ENCODE data around the gene AHCYL2. TPM values are rescaled to one million over a fixed set of nuclear protein-coding genes. Genes with fewer than 3 reads are reported as not detected.

Gene AHCYL2
- total RNA-seq, 1 experiment from 2014 or later = 23.2 TPM

- Histone ChIP-seq H3K27ac (ENCODE audit: insufficient read length, low read depth, low read length) (no peak overlapping the region), H3K9ac (ENCODE audit: extremely low read depth, insufficient read length, low read length) (no peak overlapping the region), H3K18ac (ENCODE audit: insufficient read length, low read depth, low read length) (no peak overlapping the region), H3K14ac (ENCODE audit: insufficient read depth, low read length) (no peak overlapping the region), H3K79me2 (ENCODE audit: insufficient read depth, low read length) (no peaks in the 10 kb centered on the region), H3K79me1 (ENCODE audit: insufficient read depth, low read depth, low read length, poor library complexity, severe bottlenecking) (no peaks in the 10 kb centered on the region), H3K23ac (ENCODE audit: insufficient read length, low read depth, low read length) (no peak overlapping the region), H4K5ac (ENCODE audit: insufficient read length, low read depth, low read length) (no peak overlapping the region), H3K23me2 (ENCODE audit: insufficient read length, low read depth, low read length, poor library complexity, severe bottlenecking) (no peaks in the 10 kb centered on the region), H2BK12ac (ENCODE audit: insufficient read length, low read depth, low read length) (no peak overlapping the region), H4K8ac (replicated peaks; ENCODE audit: insufficient read length, low read depth, low read length) (no peak overlapping the region), H3K4me1 (ENCODE audit: insufficient read depth, low read length) (no peaks in the 10 kb centered on the region), H4K91ac (ENCODE audit: insufficient read length, low read depth, low read length) (no peak overlapping the region), H2AK5ac (ENCODE audit: insufficient read length, low read length) (no peak overlapping the region), H3K27me3 (ENCODE audit: insufficient read depth, low read length) (no peaks in the 10 kb centered on the region), H4K20me1 (ENCODE audit: control insufficient read depth, insufficient read depth, insufficient read length) (no peaks in the 10 kb centered on the region), H3K9me3 (ENCODE audit: control insufficient read depth, low read depth, low read length) (no peaks in the 10 kb centered on the region), H2BK120ac (ENCODE audit: low read depth, low read length, poor library complexity, severe bottlenecking) (no peak overlapping the region), H2AFZ (ENCODE audit: low read length) (no peak overlapping the region), H3K56ac (ENCODE audit: insufficient read length, low read depth, low read length) (no peak overlapping the region), H2BK20ac (ENCODE audit: low read depth, low read length, poor library complexity, severe bottlenecking) (no peak overlapping the region), H3K4ac (ENCODE audit: low read depth, low read length) (no peak overlapping the region), H3K4me2 (ENCODE audit: insufficient read depth, insufficient read length, low read length) (no peak overlapping the region), H2BK5ac (ENCODE audit: insufficient read length, low read length) (no peak overlapping the region), H2BK15ac (ENCODE audit: low read depth, low read length) (no peak overlapping the region), H3T11ph (ENCODE audit: low read length) (no peak overlapping the region)
- DNase-seq = no peak
- Mint-ChIP-seq H3K36me3 (ENCODE audit: insufficient read depth in 1 of 3, low read depth in 3 of 3) (peaks cover 0 to 2% (median 0%) of the 10 kb centered on the region in 3 experiments; a peak in 1 of 7 replicates), H3K27me3 (ENCODE audit: low read depth) (no peaks in the 10 kb centered on the region), H3K9me3 (no peaks in the 10 kb centered on the region), H3K27ac (no peak overlapping the region), H3K4me1 (peaks cover 30 to 42% of the 10 kb centered on the region in 2 experiments), H3K4me3 (no peak overlapping the region)
- TF ChIP-seq, protein P1, sequence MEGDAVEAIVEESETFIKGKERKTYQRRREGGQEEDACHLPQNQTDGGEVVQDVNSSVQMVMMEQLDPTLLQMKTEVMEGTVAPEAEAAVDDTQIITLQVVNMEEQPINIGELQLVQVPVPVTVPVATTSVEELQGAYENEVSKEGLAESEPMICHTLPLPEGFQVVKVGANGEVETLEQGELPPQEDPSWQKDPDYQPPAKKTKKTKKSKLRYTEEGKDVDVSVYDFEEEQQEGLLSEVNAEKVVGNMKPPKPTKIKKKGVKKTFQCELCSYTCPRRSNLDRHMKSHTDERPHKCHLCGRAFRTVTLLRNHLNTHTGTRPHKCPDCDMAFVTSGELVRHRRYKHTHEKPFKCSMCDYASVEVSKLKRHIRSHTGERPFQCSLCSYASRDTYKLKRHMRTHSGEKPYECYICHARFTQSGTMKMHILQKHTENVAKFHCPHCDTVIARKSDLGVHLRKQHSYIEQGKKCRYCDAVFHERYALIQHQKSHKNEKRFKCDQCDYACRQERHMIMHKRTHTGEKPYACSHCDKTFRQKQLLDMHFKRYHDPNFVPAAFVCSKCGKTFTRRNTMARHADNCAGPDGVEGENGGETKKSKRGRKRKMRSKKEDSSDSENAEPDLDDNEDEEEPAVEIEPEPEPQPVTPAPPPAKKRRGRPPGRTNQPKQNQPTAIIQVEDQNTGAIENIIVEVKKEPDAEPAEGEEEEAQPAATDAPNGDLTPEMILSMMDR (conservative IDR thresholded peaks at IDR 0.05) = no peak
Measured at GRCh38 chr7:129386506-129386905, 161.7 kb downstream of the AHCYL2 start.

Measured in H9 (cell line).